Measurements from ENCODE around the gene SOCS1.
A peak's percentile ranks its signal among the peaks of the same experiment; 100 is the strongest.

Gene SOCS1

DNA sequence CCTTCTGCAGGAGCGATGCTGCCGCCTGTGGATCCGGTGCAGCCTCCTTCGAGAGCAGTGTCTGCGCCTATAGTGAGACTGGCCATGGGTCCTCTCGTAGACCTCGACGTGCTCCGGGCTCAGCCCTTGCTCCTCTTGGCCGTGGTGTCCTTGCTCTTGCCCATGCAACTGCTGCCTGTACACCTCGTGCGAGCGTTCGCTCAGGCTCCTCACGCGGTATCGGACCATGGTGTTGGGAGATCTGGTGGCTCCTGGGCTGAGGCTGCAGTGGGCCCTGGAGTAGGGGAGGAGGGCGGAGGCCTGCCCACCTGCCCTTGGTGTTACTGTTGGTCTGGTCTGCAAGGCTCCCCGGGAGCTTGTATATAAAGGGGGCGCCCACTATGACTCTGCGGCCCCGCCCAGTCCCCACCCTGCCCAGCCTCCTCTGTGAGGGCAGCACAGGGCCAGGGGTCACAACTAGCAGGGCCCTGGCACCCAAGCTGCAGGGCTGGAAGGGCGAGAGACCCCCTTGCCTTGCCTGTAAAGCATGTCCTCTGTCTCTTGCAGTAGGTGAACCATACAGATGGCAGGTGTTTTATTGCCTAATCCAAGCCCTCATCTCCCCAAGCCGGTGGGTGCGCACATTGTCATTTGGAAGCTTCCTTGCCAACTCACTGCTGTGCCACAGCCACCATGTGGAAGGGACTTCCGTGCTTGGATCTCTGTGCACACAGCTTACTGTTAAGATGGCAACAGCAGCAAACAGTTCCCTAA lies 20.3 kb upstream of the SOCS1 start, which contains the start of gene PRM2:
Gene PRM2, minus strand, starts transcription at position 338 of the 753 bp plus-strand sequence. Its CDS starts 110 bp downstream, at position 228.
- peak within 1 kb of the TSS; percentile 23 for H3K27ac Mint-ChIP-seq
- H3K36me3 Mint-ChIP-seq (ENCODE audit: low read depth), result no peaks in the 10 kb centered on the region
- no peak within 1 kb of the TSS for H3K4me3 Mint-ChIP-seq
- H3K27me3 Mint-ChIP-seq, result peaks cover 45% of the 10 kb centered on the region
- intact Hi-C loops (cut with micrococcal nuclease), result no loop called here
- peaks cover 50% of the 10 kb centered on the region for H3K4me1 Mint-ChIP-seq (ENCODE audit: low read depth)
- no peaks in the 10 kb centered on the region for H3K9me3 Mint-ChIP-seq

- peaks cover 42% of the 10 kb centered on the region for H3K27me3 Mint-ChIP-seq
Measured at GRCh38 chr16:11274964-11275363, 19.0 kb upstream of the SOCS1 start.

DNA sequence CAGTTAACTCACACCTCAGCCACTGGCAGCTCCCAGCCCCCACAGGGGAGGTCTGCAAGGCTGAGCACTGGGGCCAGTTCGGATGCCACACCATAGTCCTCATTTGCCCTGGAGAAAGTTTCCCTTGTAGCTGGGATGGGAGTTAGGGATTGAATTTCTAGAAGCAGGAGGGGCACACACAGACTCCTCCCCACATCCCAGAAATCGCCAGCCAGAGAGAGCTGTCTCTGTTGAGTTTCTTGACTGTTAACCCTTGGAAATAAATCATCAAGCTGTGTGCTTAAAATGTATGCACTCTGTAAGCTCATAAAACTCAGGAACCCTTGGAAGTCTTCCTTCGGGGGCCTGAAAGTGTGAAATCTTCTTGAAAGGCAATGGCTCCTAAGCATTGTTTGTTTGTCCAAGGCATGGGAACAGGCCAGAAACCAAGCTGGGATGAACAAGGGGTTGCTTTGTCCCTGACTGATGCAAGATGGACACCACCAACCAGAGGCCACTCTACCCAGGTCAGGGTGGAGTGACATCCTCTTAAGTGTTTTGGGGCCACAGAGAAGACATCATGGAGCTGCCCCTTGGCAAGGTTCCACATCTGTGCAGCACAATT lies 17.8 kb upstream of the SOCS1 start:
- Mint-ChIP-seq H3K27ac (peak overlapping the region; percentile 87), H3K36me3 (ENCODE audit: low read depth) (no peaks in the 10 kb centered on the region), H3K4me3 (no peak overlapping the region), H3K4me1 (ENCODE audit: low read depth) (peaks cover 49% of the 10 kb centered on the region), H3K9me3 (no peaks in the 10 kb centered on the region), H3K27me3 (peaks cover 42% of the 10 kb centered on the region)
- intact Hi-C loops (cut with micrococcal nuclease), result no loop called here

More at GRCh38 chr16:11274964-11275363, 19.0 kb upstream of the SOCS1 start:
- H3K4me3 Mint-ChIP-seq, result no peak overlapping the region
- peak overlapping the region; percentile 39 for H3K27ac Mint-ChIP-seq
- H3K4me1 Mint-ChIP-seq (ENCODE audit: low read depth), result peaks cover 54% of the 10 kb centered on the region
- intact Hi-C loops (cut with micrococcal nuclease), result no loop called here
- no peaks in the 10 kb centered on the region for H3K9me3 Mint-ChIP-seq
- no peaks in the 10 kb centered on the region for H3K36me3 Mint-ChIP-seq (ENCODE audit: low read depth)

GRCh38 chr16:11272921-11273720 lies 17.1 kb upstream of the SOCS1 start, which contains the start of gene PRM3:
PRM3 (minus strand) TSS chr16:11273629; CDS start chr16:11273595, 34 bp downstream.
- no peaks in the 10 kb centered on the region for H3K36me3 Mint-ChIP-seq (ENCODE audit: low read depth)
- peak within 1 kb of the TSS; percentile 87 for H3K27ac Mint-ChIP-seq
- intact Hi-C loops (cut with micrococcal nuclease), result no loop called here
- no peak within 1 kb of the TSS for H3K4me3 Mint-ChIP-seq
- H3K4me1 Mint-ChIP-seq (ENCODE audit: low read depth), result peaks cover 45% of the 10 kb centered on the region
- no peaks in the 10 kb centered on the region for H3K9me3 Mint-ChIP-seq
- H3K27me3 Mint-ChIP-seq, result peaks cover 48% of the 10 kb centered on the region

DNA sequence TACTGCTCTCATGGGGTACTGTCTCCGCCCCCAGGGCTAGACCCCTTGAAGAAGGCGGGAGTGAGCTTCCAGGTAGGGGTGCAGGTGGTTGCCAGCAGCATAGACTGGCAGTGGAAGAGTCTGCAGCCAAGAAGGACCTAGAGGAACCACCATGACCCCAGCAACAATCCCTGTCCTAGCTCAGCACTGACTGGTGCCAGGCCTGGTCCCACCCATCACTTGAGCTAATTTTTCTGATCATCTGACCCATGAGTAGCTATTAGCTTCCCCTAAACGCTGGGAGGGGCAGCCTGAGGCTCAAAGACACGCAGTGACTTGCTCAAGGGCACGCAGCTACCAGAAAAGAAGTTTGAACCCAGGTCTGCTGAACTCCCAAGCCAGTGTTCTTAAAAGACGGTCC lies 16.5 kb upstream of the SOCS1 start:
- Mint-ChIP-seq H3K27ac (peak overlapping the region; percentile 87), H3K36me3 (ENCODE audit: low read depth) (no peaks in the 10 kb centered on the region), H3K4me3 (no peak overlapping the region), H3K9me3 (no peaks in the 10 kb centered on the region), H3K4me1 (ENCODE audit: low read depth) (peaks cover 45% of the 10 kb centered on the region), H3K27me3 (peaks cover 49% of the 10 kb centered on the region)
- intact Hi-C loops (cut with micrococcal nuclease), result no loop called here

GRCh38 chr16:11271610-11272009 lies 15.6 kb upstream of the SOCS1 start:
- Mint-ChIP-seq H3K9me3 (no peaks in the 10 kb centered on the region), H3K36me3 (ENCODE audit: low read depth) (no peaks in the 10 kb centered on the region), H3K4me3 (no peak overlapping the region), H3K27ac (peak overlapping the region; percentile 87), H3K27me3 (peaks cover 46% of the 10 kb centered on the region), H3K4me1 (ENCODE audit: low read depth) (peaks cover 40% of the 10 kb centered on the region)
- intact Hi-C loops (cut with micrococcal nuclease), result no loop called here

- H3K9me3 Mint-ChIP-seq, result no peaks in the 10 kb centered on the region
- peaks cover 40% of the 10 kb centered on the region for H3K27me3 Mint-ChIP-seq
- peak overlapping the region; percentile 24 for H3K27ac Mint-ChIP-seq
- no peak overlapping the region for H3K4me3 Mint-ChIP-seq
- H3K4me1 Mint-ChIP-seq (ENCODE audit: low read depth), result peaks cover 42% of the 10 kb centered on the region
- intact Hi-C loops (cut with micrococcal nuclease), result no loop called here
- H3K36me3 Mint-ChIP-seq (ENCODE audit: low read depth), result no peaks in the 10 kb centered on the region
Measured at GRCh38 chr16:11270602-11271162, 14.7 kb upstream of the SOCS1 start.

GRCh38 chr16:11268921-11269375 lies 12.9 kb upstream of the SOCS1 start, which contains the start of gene TNP2:
TNP2 (minus strand) TSS chr16:11269325; CDS start chr16:11269262, 63 bp downstream.
- Mint-ChIP-seq H3K27me3 (peaks cover 30% of the 10 kb centered on the region), H3K4me1 (ENCODE audit: low read depth) (peaks cover 57% of the 10 kb centered on the region), H3K36me3 (ENCODE audit: low read depth) (no peaks in the 10 kb centered on the region), H3K27ac (peak within 1 kb of the TSS; percentile 24), H3K9me3 (no peaks in the 10 kb centered on the region), H3K4me3 (no peak within 1 kb of the TSS)
- intact Hi-C loops (cut with micrococcal nuclease), result no loop called here

- Mint-ChIP-seq H3K4me1 (ENCODE audit: low read depth) (peaks cover 42% of the 10 kb centered on the region), H3K36me3 (ENCODE audit: low read depth) (no peaks in the 10 kb centered on the region), H3K9me3 (no peaks in the 10 kb centered on the region), H3K27me3 (peaks cover 36% of the 10 kb centered on the region), H3K4me3 (no peak overlapping the region), H3K27ac (peak overlapping the region; percentile 64)
- intact Hi-C loops (cut with micrococcal nuclease), result no loop called here
Measured at GRCh38 chr16:11265124-11265523, 9.1 kb upstream of the SOCS1 start.

- Mint-ChIP-seq H3K9me3 (no peaks in the 10 kb centered on the region), H3K27ac (peak overlapping the region; percentile 47), H3K4me3 (no peak overlapping the region), H3K36me3 (ENCODE audit: low read depth) (no peaks in the 10 kb centered on the region), H3K4me1 (ENCODE audit: low read depth) (peaks cover 41% of the 10 kb centered on the region), H3K27me3 (peaks cover 40% of the 10 kb centered on the region)
- intact Hi-C loops (cut with micrococcal nuclease), result no loop called here
Measured at GRCh38 chr16:11264155-11264832, 8.3 kb upstream of the SOCS1 start.

DNA sequence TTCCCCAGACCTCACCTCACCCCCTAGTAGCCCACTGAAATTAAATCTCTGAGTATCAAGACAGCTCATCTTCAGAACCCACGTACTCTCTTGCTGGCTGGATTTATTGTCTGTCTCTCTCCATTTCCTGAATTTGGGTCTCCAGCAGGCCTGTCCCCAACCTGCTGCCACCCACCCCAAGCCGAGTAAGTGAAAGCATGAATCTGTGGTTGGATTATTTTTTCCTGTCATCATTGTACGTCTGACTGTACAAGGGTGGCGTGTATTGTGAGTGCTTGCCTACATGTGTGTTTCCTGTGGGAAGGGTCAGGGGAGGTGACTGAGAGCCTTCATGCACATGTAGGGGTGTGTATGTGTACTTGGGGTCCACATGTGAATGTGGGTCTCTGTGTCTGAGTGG lies 7.7 kb upstream of the SOCS1 start:
- Mint-ChIP-seq H3K27me3 (peaks cover 37% of the 10 kb centered on the region), H3K27ac (peak overlapping the region; percentile 47), H3K9me3 (no peaks in the 10 kb centered on the region), H3K4me1 (ENCODE audit: low read depth) (peaks cover 46% of the 10 kb centered on the region), H3K4me3 (no peak overlapping the region), H3K36me3 (ENCODE audit: low read depth) (no peaks in the 10 kb centered on the region)
- intact Hi-C loops (cut with micrococcal nuclease), result no loop called here

DNA sequence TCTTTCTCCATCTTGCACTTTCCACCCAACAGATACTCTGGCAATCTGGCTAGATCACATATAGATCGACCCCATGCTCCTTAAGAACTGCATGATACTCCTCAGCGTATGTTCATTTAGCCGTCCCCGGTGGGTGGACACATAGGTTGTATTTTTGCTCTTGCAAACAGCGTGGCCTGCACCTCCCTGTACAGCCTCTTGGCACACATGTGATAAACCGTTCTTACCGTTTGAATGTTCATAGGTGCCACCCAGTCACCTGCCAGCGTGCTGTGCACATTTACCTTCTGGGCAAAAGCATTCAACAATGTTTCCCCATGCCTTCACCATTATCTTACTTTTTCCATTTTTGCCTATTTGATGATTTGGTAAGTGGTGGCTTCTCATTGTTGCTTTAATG lies 6.9 kb upstream of the SOCS1 start:
- Mint-ChIP-seq H3K4me1 (ENCODE audit: low read depth) (peaks cover 54% of the 10 kb centered on the region), H3K36me3 (ENCODE audit: low read depth) (no peaks in the 10 kb centered on the region), H3K9me3 (no peaks in the 10 kb centered on the region), H3K27me3 (peaks cover 29% of the 10 kb centered on the region), H3K4me3 (no peak overlapping the region), H3K27ac (no peak overlapping the region)
- intact Hi-C loops (cut with micrococcal nuclease), result no loop called here

DNA sequence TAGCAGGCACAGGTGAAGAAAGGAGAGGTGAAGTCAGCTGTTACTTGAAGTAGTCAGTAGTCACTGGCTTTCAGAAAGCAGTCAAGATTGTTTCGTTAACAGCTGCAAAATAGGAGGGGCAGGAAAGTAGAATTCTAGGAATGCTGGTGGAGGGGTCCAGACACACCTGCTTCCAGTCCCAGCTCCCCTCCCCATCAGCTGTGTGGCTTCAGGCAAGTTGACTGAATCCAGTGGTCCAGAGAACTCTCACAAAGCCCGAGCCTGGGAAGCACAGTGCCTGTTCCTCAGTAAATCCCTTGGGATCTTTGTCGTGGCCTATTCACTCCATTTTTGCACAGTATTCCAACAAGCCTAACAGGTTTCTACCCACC lies 4.6 kb upstream of the SOCS1 start:
- H3K36me3 Mint-ChIP-seq (ENCODE audit: low read depth), result peaks cover 7% of the 10 kb centered on the region
- no peak overlapping the region for H3K4me3 Mint-ChIP-seq
- peaks cover 23% of the 10 kb centered on the region for H3K27me3 Mint-ChIP-seq
- H3K4me1 Mint-ChIP-seq (ENCODE audit: low read depth), result peaks cover 61% of the 10 kb centered on the region
- H3K27ac Mint-ChIP-seq, result peak overlapping the region; percentile 69
- no peaks in the 10 kb centered on the region for H3K9me3 Mint-ChIP-seq
- intact Hi-C loops (cut with micrococcal nuclease), result no loop called here

Data from dendritic cell treated with granulocyte-macrophage colony-stimulating factor and Interleukin-4, amounts not matched to agents 40 ng/mL and 50 ng/mL, for 4 days (primary cell).